Neuronal stem cell (in vitro differentiated cells): ENCODE data around the gene PTP4A2.

ENCODE experiments used
- DNase-seq: peaks from one replicate; pipeline ENCODE4 v3.0.0-alpha.2; 2013; ENCODE audit warnings: low spot score
- H2AFZ ChIP-seq: one replicate; pipeline ENCODE4 v1.6.1; 2013; ENCODE audit warnings: mild to moderate bottlenecking, low read length, inconsistent platforms
- H2AK5ac ChIP-seq: 2 replicates; pipeline ENCODE4 v1.6.1; 2013; ENCODE audit warnings: low read depth, mild to moderate bottlenecking, inconsistent platforms, low read length, moderate library complexity, mixed read lengths
- H2BK120ac ChIP-seq: 2 replicates; pipeline ENCODE4 v1.6.1; 2013; ENCODE audit warnings: low read depth, mild to moderate bottlenecking, inconsistent platforms, low read length, moderate library complexity, mixed read lengths
- H2BK12ac ChIP-seq: one replicate; pipeline ENCODE4 v1.6.1; 2013; ENCODE audit warnings: low read length, inconsistent platforms
- H2BK15ac ChIP-seq: 2 replicates; pipeline ENCODE4 v1.6.1; 2013; ENCODE audit warnings: mild to moderate bottlenecking, low read length, inconsistent platforms, mixed read lengths
- H2BK5ac ChIP-seq: one replicate; pipeline ENCODE4 v1.6.1; 2013; ENCODE audit warnings: inconsistent platforms, mild to moderate bottlenecking, low read length, moderate library complexity
- H3K14ac ChIP-seq: one replicate; pipeline ENCODE4 v1.6.1; 2013; ENCODE audit warnings: low read length, inconsistent platforms
- H3K18ac ChIP-seq: 2 replicates; pipeline ENCODE4 v1.6.1; 2013; ENCODE audit warnings: low read length, inconsistent platforms
- H3K23ac ChIP-seq: 2 replicates; pipeline ENCODE4 v1.6.1; 2013; ENCODE audit warnings: low read depth, mild to moderate bottlenecking, mixed read lengths, low read length, inconsistent platforms; ENCODE audit not compliant: poor library complexity
- H3K27ac ChIP-seq: replicated peaks from 3 replicates; pipeline ENCODE4 v1.5.1; 2013; ENCODE audit warnings: low read length, inconsistent platforms
- H3K27me3 ChIP-seq, 3 experiments: 2 replicates each; pipeline ENCODE4 v1.6.1; 2013; ENCODE audit warnings: low read length in 3 of 3, mild to moderate bottlenecking in 2 of 3, inconsistent platforms in 1 of 3, low read depth in 1 of 3, mixed read lengths in 1 of 3, moderate library complexity in 1 of 3; ENCODE audit not compliant: control insufficient read depth in 3 of 3, insufficient read depth in 3 of 3
- H3K36me3 ChIP-seq, 2 donors: replicated peaks in 1 of 2; 2 replicates each; pipeline ENCODE4 v1.6.1; 2013; ENCODE audit warnings: low read length in 2 of 2; ENCODE audit not compliant: control insufficient read depth in 2 of 2, insufficient read depth in 2 of 2
- H3K4ac ChIP-seq: 2 replicates; pipeline ENCODE4 v1.6.1; 2013; ENCODE audit warnings: inconsistent platforms, mild to moderate bottlenecking, low read length, moderate library complexity
- H3K4me1 ChIP-seq, 2 donors: 1 replicate in 1 of 2; 2 replicates in 1 of 2; pipeline ENCODE4 v1.6.1; 2013; ENCODE audit warnings: low read length in 2 of 2, low read depth in 1 of 2; ENCODE audit not compliant: control insufficient read depth in 2 of 2, insufficient read depth in 1 of 2
- H3K4me2 ChIP-seq: one replicate; pipeline ENCODE4 v1.6.1; 2013; ENCODE audit warnings: mild to moderate bottlenecking, low read length, inconsistent platforms; ENCODE audit not compliant: insufficient read depth, poor library complexity, severe bottlenecking
- H3K4me3 ChIP-seq, 2 donors: 2 replicates each; pipeline ENCODE4 v1.5.1; 2013; ENCODE audit warnings: low read length in 2 of 2, mild to moderate bottlenecking in 2 of 2, inconsistent platforms in 1 of 2, moderate library complexity in 1 of 2
- H3K79me1 ChIP-seq: one replicate; pipeline ENCODE4 v1.6.1; 2013; ENCODE audit warnings: low read depth, mild to moderate bottlenecking, inconsistent platforms, low read length, moderate library complexity
- H3K9ac ChIP-seq: one replicate; pipeline ENCODE4 v1.6.1; 2013; ENCODE audit warnings: mild to moderate bottlenecking, low read depth, low read length, inconsistent platforms; ENCODE audit not compliant: poor library complexity
- H3K9me3 ChIP-seq, 2 donors: replicated peaks in 1 of 2; 2 replicates each; pipeline versions ENCODE3 to v1.6.1; 2013; ENCODE audit warnings: low read length in 2 of 2, mild to moderate bottlenecking in 2 of 2, inconsistent platforms in 1 of 2, low read depth in 1 of 2, mixed read lengths in 1 of 2, moderate library complexity in 1 of 2; ENCODE audit not compliant: control insufficient read depth in 2 of 2, insufficient read depth in 1 of 2
- H4K8ac ChIP-seq: one replicate; pipeline ENCODE4 v1.6.1; 2013; ENCODE audit warnings: low read depth, mild to moderate bottlenecking, inconsistent platforms, low read length, moderate library complexity
- H4K91ac ChIP-seq: one replicate; pipeline ENCODE4 v1.6.1; 2013; ENCODE audit warnings: low read length, low read depth, mild to moderate bottlenecking, inconsistent platforms; ENCODE audit not compliant: poor library complexity
- WGBS, 2 donors: extraction: QIAGEN DNeasy Blood & Tissue Kit; methylation state at CpG; one replicate each; pipeline ENCODE4 v1.1.7; 2013; ENCODE audit warnings: missing lambda C conversion rate in 2 of 2, mixed read lengths in 1 of 2; ENCODE audit not compliant: insufficient read length in 2 of 2, insufficient replicate concordance in 1 of 2; ENCODE audit errors: extremely low coverage in 2 of 2; 5-methylcytosine and 5-hydroxymethylcytosine counted together

PTP4A2 gene

GRCh38 chr1:31912839-31913239 lies 25.3 kb downstream of the PTP4A2 start:
- no CpG with 5 or more reads among the region's 1 CpG for WGBS, 2 donors
- H4K8ac ChIP-seq = no peak overlapping the region
- no peak overlapping the region for H3K27ac ChIP-seq
- H2AK5ac ChIP-seq = no peak overlapping the region
- H3K27me3 ChIP-seq = no peaks in the 10 kb centered on the region
- no peak overlapping the region for H2BK120ac ChIP-seq
- H3K4ac ChIP-seq = no peak overlapping the region
- no peak overlapping the region for H2BK15ac ChIP-seq
- H3K18ac ChIP-seq = no peak overlapping the region
- H2BK12ac ChIP-seq = no peak overlapping the region
- no peak overlapping the region for H3K14ac ChIP-seq
- H3K4me1 ChIP-seq = no peaks in the 10 kb centered on the region
- H2AFZ ChIP-seq = no peak overlapping the region
- H4K91ac ChIP-seq = no peak overlapping the region
- peaks cover 5% of the 10 kb centered on the region for H3K79me1 ChIP-seq
- no peak overlapping the region for H3K4me3 ChIP-seq
- H3K9ac ChIP-seq = no peak overlapping the region
- H3K23ac ChIP-seq = no peak overlapping the region
- peaks cover 10 to 92% of the 10 kb centered on the region in 2 donors for H3K36me3 ChIP-seq
- H3K9me3 ChIP-seq = no peaks in the 10 kb centered on the region
- DNase-seq = no peak
- no peak overlapping the region for H3K4me2 ChIP-seq
- no peak overlapping the region for H2BK5ac ChIP-seq

GRCh38 chr1:31911994-31912780 lies 26.0 kb downstream of the PTP4A2 start:
- H3K4ac ChIP-seq = no peak overlapping the region
- no peak overlapping the region for H2BK12ac ChIP-seq
- no peak overlapping the region for H2BK15ac ChIP-seq
- H3K79me1 ChIP-seq = peaks cover 5% of the 10 kb centered on the region
- no peaks in the 10 kb centered on the region for H3K9me3 ChIP-seq
- no peak overlapping the region for H3K4me3 ChIP-seq
- H3K36me3 ChIP-seq = peaks cover 10 to 95% of the 10 kb centered on the region in 2 donors
- no peak overlapping the region for H4K8ac ChIP-seq
- H2AFZ ChIP-seq = no peak overlapping the region
- no peak overlapping the region for H3K23ac ChIP-seq
- no peak overlapping the region for H3K18ac ChIP-seq
- WGBS, 2 donors = no CpG with 5 or more reads among the region's 2 CpGs
- no peak overlapping the region for H3K27ac ChIP-seq
- H4K91ac ChIP-seq = no peak overlapping the region
- no peak overlapping the region for H3K4me2 ChIP-seq
- no peak overlapping the region for H2BK120ac ChIP-seq
- DNase-seq = no peak
- H3K9ac ChIP-seq = no peak overlapping the region
- H3K14ac ChIP-seq = no peak overlapping the region
- H3K27me3 ChIP-seq = no peaks in the 10 kb centered on the region
- H2AK5ac ChIP-seq = no peak overlapping the region
- no peak overlapping the region for H2BK5ac ChIP-seq
- no peaks in the 10 kb centered on the region for H3K4me1 ChIP-seq

GRCh38 chr1:31910933-31911332 lies 27.2 kb downstream of the PTP4A2 start:
- Histone ChIP-seq H3K4me3 (no peak overlapping the region), H2AK5ac (no peak overlapping the region), H2BK15ac (no peak overlapping the region), H3K4me1 (no peaks in the 10 kb centered on the region), H3K18ac (no peak overlapping the region), H3K79me1 (peaks cover 3% of the 10 kb centered on the region), H4K8ac (no peak overlapping the region), H3K9ac (no peak overlapping the region), H3K36me3 (peaks cover 8 to 96% of the 10 kb centered on the region in 2 donors), H2BK5ac (no peak overlapping the region), H3K4me2 (no peak overlapping the region), H3K9me3 (no peaks in the 10 kb centered on the region), H2AFZ (no peak overlapping the region), H2BK120ac (no peak overlapping the region), H3K27ac (no peak overlapping the region), H3K4ac (no peak overlapping the region), H2BK12ac (no peak overlapping the region), H3K14ac (no peak overlapping the region), H3K23ac (no peak overlapping the region), H4K91ac (no peak overlapping the region), H3K27me3 (no peaks in the 10 kb centered on the region)
- WGBS, 2 donors = no CpG with 5 or more reads among the region's 2 CpGs
- no peak for DNase-seq

- H2BK15ac ChIP-seq = no peak overlapping the region
- no peaks in the 10 kb centered on the region for H3K4me1 ChIP-seq
- H3K79me1 ChIP-seq = peaks cover 2% of the 10 kb centered on the region
- no peak overlapping the region for H3K27ac ChIP-seq
- no peak overlapping the region for H3K4me3 ChIP-seq
- H3K4ac ChIP-seq = no peak overlapping the region
- no peak overlapping the region for H4K91ac ChIP-seq
- no peaks in the 10 kb centered on the region for H3K9me3 ChIP-seq
- no peaks in the 10 kb centered on the region for H3K27me3 ChIP-seq
- peaks cover 7 to 95% of the 10 kb centered on the region in 2 donors for H3K36me3 ChIP-seq
- H2BK5ac ChIP-seq = no peak overlapping the region
- no peak overlapping the region for H3K18ac ChIP-seq
- no peak overlapping the region for H3K9ac ChIP-seq
- no peak overlapping the region for H4K8ac ChIP-seq
- no peak overlapping the region for H2BK120ac ChIP-seq
- H3K23ac ChIP-seq = no peak overlapping the region
- DNase-seq = no peak
- WGBS, 2 donors = no CpG with 5 or more reads among the region's 1 CpG
- H2AFZ ChIP-seq = no peak overlapping the region
- H3K4me2 ChIP-seq = no peak overlapping the region
- H2BK12ac ChIP-seq = no peak overlapping the region
- H3K14ac ChIP-seq = no peak overlapping the region
- H2AK5ac ChIP-seq = no peak overlapping the region
Measured at GRCh38 chr1:31909691-31910090, 28.5 kb downstream of the PTP4A2 start.
